MM.1S (cell line): ENCODE measurements around the gene FTH1.
"Not testable (repeated sequence)": the region's sequence is repeated elsewhere in the genome, so short reads cannot be mapped to it uniquely, and the experiment has no call there.

ENCODE experiments used
- DNase-seq: peaks from one replicate; pipeline ENCODE4 v3.0.0-alpha.2; 2015
- H2AFZ ChIP-seq: fragments of 300-600 bp; sonication (generic); 2 replicates; pipeline ENCODE4 v1.6.0; 2016; ENCODE audit warnings: antibody characterized with exemption, low read length
- H3F3A ChIP-seq: fragments of 300-600 bp; sonication (generic); 2 replicates; pipeline ENCODE4 v1.6.1; 2016; ENCODE audit warnings: mild to moderate bottlenecking, antibody characterized with exemption, low read length, moderate library complexity, mixed read lengths; ENCODE audit not compliant: insufficient read depth
- H3K27ac ChIP-seq: fragments of 300-600 bp; sonication (generic); 2 replicates; pipeline ENCODE4 v1.5.1; 2016; ENCODE audit warnings: mild to moderate bottlenecking, low read length
- H3K27me3 ChIP-seq: fragments of 300-600 bp; sonication (generic); replicated peaks from 2 replicates; pipeline ENCODE4 v1.6.0; 2016; ENCODE audit warnings: low read length; ENCODE audit not compliant: insufficient read depth
- H3K36me3 ChIP-seq: fragments of 300-600 bp; sonication (generic); replicated peaks from 2 replicates; pipeline ENCODE4 v1.6.1; 2016; ENCODE audit warnings: mild to moderate bottlenecking, low read length, mixed read lengths; ENCODE audit not compliant: insufficient read depth
- H3K4me1 ChIP-seq: fragments of 300-600 bp; sonication (generic); 2 replicates; pipeline ENCODE4 v1.6.1; 2016; ENCODE audit warnings: low read length, mixed read lengths
- H3K4me2 ChIP-seq: fragments of 300-600 bp; sonication (generic); 2 replicates; pipeline ENCODE4 v1.6.0; 2016; ENCODE audit warnings: low read depth, low read length
- H3K4me3 ChIP-seq: fragments of 300-600 bp; sonication (generic); 2 replicates; pipeline ENCODE4 v1.5.1; 2016; ENCODE audit warnings: low read length, mixed read lengths
- H3K79me2 ChIP-seq: fragments of 300-600 bp; sonication (generic); 2 replicates; pipeline ENCODE4 v1.6.1; 2016; ENCODE audit warnings: mixed run types, low read length, mixed read lengths
- H3K9ac ChIP-seq: fragments of 300-600 bp; sonication (generic); 2 replicates; pipeline ENCODE4 v1.6.1; 2016; ENCODE audit warnings: low read length, mixed read lengths
- H3K9me2 ChIP-seq: fragments of 300-600 bp; sonication (generic); replicated peaks from 2 replicates; pipeline ENCODE4 v1.6.1; 2016; ENCODE audit warnings: mild to moderate bottlenecking, low read length, mixed read lengths; ENCODE audit not compliant: insufficient read depth
- H3K9me3 ChIP-seq: fragments of 300-600 bp; sonication (generic); replicated peaks from 2 replicates; pipeline ENCODE4 v1.6.1; 2016; ENCODE audit warnings: mild to moderate bottlenecking, low read length, mixed read lengths; ENCODE audit not compliant: insufficient read depth
- H4K20me1 ChIP-seq: fragments of 300-600 bp; sonication (generic); 2 replicates; pipeline ENCODE4 v1.6.1; 2016; ENCODE audit warnings: mild to moderate bottlenecking, low read length, moderate library complexity, mixed read lengths; ENCODE audit not compliant: insufficient read depth
- CTCF ChIP-seq: fragments of 300-600 bp; sonication (generic); IDR thresholded peaks from 2 replicates; pipeline ENCODE4 v1.5.1; 2016; ENCODE audit warnings: antibody characterized with exemption, low read length, mixed read lengths
- EZH2 ChIP-seq: fragments of 300-600 bp; sonication (generic); optimal IDR thresholded peaks from 2 replicates; pipeline ENCODE3; 2017; ENCODE audit warnings: low read depth, mild to moderate bottlenecking, antibody characterized with exemption, low read length, mixed read lengths
- EZH2phosphoT487 ChIP-seq: fragments of 300-600 bp; sonication (generic); IDR thresholded peaks from 2 replicates; pipeline ENCODE4 v1.6.1; 2018; ENCODE audit warnings: antibody characterized with exemption, low read length

The FTH1 gene

DNA sequence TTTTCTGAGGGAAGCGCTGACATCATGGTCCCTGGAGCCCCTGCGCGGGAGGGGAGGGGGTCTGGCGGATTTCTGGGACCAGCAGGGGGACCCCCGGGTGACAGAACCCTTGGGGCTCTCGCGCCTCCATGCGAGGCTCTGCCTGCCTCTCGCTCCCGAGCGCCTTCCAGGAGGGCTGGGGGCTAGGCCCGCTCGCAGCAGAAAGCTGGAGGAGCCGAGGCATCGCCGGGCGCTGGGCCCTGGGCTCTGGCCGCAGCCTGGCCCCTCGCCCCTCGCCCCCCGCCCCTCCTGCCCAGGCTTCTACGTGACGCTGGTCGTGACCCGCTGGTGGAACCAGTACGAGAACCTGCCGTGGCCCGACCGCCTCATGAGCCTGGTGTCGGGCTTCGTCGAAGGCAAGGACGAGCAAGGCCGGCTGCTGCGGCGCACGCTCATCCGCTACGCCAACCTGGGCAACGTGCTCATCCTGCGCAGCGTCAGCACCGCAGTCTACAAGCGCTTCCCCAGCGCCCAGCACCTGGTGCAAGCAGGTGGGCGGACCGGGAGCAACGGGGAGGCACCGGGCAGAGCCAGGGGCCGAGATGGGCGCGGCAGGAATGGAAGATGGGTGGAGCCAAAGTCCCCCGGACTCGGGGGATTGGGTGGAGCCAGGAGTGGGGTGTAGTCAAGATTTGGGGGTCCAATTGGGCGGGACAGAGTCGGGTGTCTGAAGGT lies 11.9 kb downstream of the FTH1 start:
- Histone ChIP-seq H3K9me2 (no peaks in the 10 kb centered on the region), H3K27ac (no peak overlapping the region), H3K27me3 (peaks cover 6% of the 10 kb centered on the region), H3K36me3 (no peaks in the 10 kb centered on the region), H3K79me2 (no peaks in the 10 kb centered on the region), H3K9me3 (no peaks in the 10 kb centered on the region), H2AFZ (no peak overlapping the region), H3K4me1 (no peaks in the 10 kb centered on the region), H3F3A (no peaks in the 10 kb centered on the region), H3K4me3 (no peak overlapping the region), H4K20me1 (no peaks in the 10 kb centered on the region), H3K4me2 (no peak overlapping the region), H3K9ac (no peak overlapping the region)
- no peak for TF ChIP-seq CTCF
- TF ChIP-seq EZH2: no peak
- TF ChIP-seq EZH2phosphoT487: no peak
- DNase-seq: no peak

GRCh38 chr11:61954851-61955421 lies 12.5 kb downstream of the FTH1 start:
- Histone ChIP-seq H3K9ac (no peak overlapping the region), H3K4me1 (no peaks in the 10 kb centered on the region; the same call in 1 of the 2 replicates), H3K27me3 (peaks cover 6% of the 10 kb centered on the region), H4K20me1 (no peaks in the 10 kb centered on the region), H3K4me3 (no peak overlapping the region), H3K9me2 (no peaks in the 10 kb centered on the region), H2AFZ (no peak overlapping the region), H3K36me3 (no peaks in the 10 kb centered on the region), H3K4me2 (no peak overlapping the region), H3K27ac (no peak overlapping the region), H3K79me2 (no peaks in the 10 kb centered on the region), H3F3A (no peaks in the 10 kb centered on the region), H3K9me3 (no peaks in the 10 kb centered on the region)
- TF ChIP-seq EZH2phosphoT487: no peak
- DNase-seq: no peak

GRCh38 chr11:61954106-61954850 lies 13.2 kb downstream of the FTH1 start:
- peaks cover 1% of the 10 kb centered on the region; the same call in 1 of the 2 replicates for H3K4me1 ChIP-seq
- H3K9me3 ChIP-seq: no peaks in the 10 kb centered on the region
- no peaks in the 10 kb centered on the region for H4K20me1 ChIP-seq
- no peak overlapping the region for H2AFZ ChIP-seq
- no peak overlapping the region for H3K4me3 ChIP-seq
- H3F3A ChIP-seq: no peaks in the 10 kb centered on the region
- no peak overlapping the region for H3K9ac ChIP-seq
- H3K36me3 ChIP-seq: no peaks in the 10 kb centered on the region
- no peak overlapping the region for H3K27ac ChIP-seq
- H3K27me3 ChIP-seq: peaks cover 6% of the 10 kb centered on the region
- H3K79me2 ChIP-seq: no peaks in the 10 kb centered on the region
- no peak for DNase-seq
- no peak overlapping the region for H3K4me2 ChIP-seq
- TF ChIP-seq EZH2phosphoT487 (no peak), CTCF (no peak), EZH2 (no peak)
- no peaks in the 10 kb centered on the region for H3K9me2 ChIP-seq

- H3K79me2 ChIP-seq, H3K4me3 ChIP-seq, H3K27me3 ChIP-seq, H3K4me2 ChIP-seq, H3K9me2 ChIP-seq, H3K9me3 ChIP-seq, H3K36me3 ChIP-seq, H3K4me1 ChIP-seq, H4K20me1 ChIP-seq, H3K27ac ChIP-seq, H3K9ac ChIP-seq, DNase-seq, H2AFZ ChIP-seq, H3F3A ChIP-seq: not testable (repeated sequence)
Observed at GRCh38 chr11:61953632-61954031, 13.8 kb downstream of the FTH1 start.
